ENCODE results near the gene LRP1B.
"Not testable (repeated sequence)": the region's sequence is repeated elsewhere in the genome, so short reads cannot be mapped to it uniquely, and the experiment has no call there.

LRP1B gene

DNA sequence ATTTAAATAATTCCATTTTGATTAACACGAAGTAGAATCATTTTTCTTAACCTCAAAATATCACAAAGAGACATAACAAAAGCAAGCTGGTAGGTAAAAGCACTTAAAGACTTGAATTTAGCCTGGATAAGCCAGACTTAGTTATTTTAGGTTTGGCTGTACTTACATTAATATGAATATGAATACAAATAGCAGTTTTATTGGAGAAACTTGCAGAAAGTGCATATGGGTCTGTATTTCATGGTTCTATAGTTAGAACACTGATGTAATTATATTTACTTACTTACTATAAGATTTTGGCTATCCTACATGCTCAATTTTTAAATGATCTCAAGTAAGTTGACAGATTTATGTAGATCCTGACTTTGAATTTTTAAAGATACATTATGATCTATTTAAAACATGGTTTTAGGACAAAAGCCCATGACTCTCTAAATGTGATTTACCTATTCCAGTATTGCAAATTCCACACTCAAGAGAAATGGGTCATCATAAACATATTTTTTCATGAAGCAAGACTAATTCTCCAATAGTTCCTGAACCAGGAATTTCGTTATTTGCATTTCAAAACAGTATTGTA, 1775.2 kb downstream of the LRP1B start:
- DNase-seq = no peak

DNA sequence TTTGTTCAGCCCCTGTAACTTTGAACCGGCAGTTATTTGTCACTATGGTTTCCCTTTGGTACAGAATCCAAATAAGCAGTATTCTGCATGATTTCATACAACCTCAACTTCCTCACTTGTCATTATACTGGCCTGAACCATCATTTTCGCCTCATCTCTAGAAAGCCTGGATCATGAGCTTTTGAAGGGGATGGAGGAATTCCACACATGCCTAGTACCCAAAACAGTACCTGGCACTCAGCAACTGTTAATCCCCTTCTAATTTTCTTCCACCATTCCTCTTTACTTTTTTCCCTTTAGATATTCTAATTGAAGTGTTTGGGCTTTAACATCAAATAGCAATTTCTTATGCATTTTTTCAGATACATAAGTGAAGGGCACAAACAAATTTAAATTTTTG, 1776.3 kb downstream of the LRP1B start:
- no peak for DNase-seq

DNA sequence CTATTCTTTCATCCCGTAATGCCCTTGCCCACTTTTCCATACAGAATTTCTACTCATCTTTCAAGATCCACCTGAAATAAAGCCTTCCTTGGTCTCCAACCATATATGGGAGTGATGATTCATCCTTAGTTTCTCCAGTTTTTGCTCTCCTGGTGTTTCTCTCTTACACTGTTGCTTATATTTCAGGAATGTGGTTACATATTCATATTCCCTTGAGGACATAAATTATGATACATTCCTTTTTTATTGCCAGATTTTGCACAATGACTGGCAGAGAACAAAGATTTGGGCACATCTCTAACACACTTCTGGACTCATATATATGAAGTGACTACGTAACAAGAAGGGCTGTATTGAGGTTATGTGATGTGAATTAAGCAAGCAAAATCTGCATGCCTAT, 1777.3 kb downstream of the LRP1B start:
- no peak for DNase-seq

DNA sequence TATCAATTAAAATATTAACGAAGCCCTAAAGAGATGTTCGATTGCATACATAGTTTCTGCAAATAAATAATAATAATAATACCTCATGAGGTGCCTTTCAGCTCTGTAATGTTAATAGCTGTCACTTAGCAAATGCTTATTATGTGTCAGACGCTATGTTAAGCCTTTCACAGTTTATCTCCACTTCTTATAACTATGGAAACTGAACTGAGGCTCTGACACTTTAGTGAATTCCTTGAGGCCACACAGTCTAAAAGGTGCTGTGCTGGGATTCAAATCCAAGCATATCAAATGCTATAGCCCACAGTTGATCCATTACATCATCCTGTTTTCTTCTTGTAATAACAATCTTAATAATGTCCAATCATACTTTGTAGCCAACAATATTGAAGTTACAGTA, 1779.1 kb downstream of the LRP1B start:
- DNase-seq = no peak

DNA sequence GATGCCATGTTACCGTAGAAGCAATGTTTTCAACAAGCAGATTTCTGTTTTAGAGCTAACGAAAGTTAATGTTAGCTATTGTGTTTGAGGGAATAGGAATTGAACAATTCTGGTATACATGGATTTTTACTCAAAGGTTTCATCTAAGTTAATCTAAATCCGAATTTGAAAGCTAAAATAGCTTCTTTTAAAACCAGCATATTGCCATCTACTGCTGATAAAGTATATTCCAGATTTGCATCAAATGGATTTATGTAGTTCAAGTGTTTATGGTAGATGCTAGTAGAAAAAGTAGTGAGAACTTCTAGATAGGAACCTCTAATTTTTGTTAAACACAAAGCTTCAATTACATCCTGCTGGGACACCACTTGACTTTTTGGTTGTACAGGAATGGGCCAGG, 1781.1 kb downstream of the LRP1B start:
- no peak for DNase-seq

DNA sequence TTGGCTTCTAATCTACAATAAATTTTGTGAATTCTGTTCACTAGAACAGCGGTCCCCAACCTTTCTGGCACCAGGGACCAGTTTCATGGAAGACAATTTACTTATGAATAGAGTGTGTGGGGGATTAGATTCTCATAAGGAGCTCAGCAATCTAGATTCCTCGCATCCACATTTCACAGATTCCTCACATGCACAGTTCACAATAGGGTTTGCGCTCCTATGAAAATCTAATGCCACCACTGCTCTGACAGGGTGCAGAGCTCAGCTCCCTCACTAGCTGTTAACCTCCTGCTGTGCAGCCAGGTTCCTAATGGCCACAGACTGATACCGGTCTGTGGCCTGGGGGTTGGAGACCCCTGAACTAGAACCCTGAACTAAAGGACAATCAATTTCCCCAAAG, 1782.0 kb downstream of the LRP1B start:
- DNase-seq = no peak

DNA sequence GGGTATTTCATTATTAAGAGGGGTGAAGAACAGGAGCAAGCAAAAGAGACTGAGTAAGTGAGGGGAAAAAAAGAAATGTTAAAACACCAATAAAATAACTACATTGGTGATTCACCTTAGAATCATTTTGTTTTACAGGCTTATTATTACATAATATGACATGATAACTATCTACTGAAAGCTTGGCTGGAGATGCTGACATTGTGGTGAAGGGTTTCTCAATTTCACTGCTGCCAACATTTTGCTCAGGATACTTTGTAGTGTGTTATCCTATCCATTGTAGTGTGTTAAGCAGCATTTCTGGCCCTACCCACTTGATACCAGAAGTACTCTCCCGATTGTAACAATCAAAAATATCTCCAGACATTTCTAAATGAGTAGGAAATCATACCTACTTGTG, 1786.0 kb downstream of the LRP1B start:
- no peak for DNase-seq

DNA sequence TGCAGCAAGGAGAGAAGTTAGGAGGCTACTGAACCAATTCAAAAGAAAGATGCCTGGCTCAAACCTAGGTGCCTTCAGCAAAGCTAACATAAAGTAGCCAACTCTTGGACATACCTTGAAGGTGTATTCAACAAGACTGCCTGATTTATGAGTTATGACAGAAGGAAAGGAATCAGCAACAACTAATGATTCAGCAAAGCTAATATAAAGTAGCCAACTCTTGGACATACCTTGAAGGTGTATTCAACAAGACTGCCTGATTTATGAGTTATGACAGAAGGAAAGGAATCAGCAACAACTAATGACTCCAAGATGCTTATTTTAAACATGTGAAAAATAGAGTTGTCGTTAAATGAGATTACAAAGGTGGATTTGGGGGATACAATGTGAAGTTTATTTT, 1786.5 kb downstream of the LRP1B start:
- DNase-seq = not testable (repeated sequence)

DNA sequence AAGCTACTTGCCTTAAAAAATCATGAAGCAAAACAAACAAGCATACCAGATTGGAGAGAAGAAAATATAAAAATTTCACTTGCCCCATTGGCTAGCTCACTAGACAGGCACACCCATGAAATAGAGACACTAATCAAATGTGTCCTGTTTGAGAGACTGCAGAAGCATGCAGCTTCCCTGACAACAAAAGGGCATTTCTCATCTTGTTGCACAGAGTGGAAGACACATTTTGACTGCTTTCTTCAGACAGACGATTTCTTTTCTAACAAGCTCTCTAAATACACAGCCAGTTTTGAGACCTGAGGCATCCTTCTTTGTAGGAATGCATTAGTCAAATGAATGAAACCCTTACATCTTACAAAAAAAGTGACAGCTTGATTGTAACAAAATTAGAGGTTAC, 1792.0 kb downstream of the LRP1B start:
- no peak for DNase-seq

DNA sequence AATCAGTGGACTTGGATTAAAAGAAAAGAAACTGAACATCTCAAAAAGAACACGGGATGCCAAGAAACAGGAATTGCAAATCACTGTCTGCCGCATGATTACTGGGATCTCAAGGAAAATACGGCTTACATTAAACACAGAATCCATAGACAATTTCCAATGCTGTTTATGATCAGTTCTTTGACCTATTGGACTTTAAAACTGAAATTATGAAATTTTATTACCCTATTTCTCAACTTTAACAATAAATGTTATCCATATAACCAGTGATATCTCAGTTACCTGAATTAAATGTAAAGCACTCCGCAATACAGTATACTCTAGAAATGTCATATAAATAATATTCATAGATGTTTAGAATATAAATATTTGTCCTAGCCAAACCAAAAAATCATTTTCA, 1793.8 kb downstream of the LRP1B start:
- no peak for DNase-seq

DNA sequence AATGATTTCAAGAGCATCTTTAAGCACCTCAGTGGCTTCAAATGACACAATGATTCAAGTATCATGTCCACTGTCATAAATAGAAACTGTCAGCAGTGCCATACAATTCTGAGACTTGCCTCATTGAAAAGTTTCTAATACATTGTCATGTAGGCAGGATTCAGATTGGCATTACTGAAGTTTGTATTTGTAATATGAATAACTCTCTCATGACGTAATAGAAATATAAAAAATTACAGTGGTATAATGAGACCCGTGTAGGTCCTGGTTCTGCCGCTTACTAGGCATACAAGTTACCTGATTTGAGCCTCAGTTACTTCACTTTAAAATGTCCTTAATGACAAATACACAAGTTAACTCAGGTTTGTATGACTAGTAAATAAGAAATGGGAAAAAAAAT, 1814.5 kb downstream of the LRP1B start:
- no peak for DNase-seq

DNA sequence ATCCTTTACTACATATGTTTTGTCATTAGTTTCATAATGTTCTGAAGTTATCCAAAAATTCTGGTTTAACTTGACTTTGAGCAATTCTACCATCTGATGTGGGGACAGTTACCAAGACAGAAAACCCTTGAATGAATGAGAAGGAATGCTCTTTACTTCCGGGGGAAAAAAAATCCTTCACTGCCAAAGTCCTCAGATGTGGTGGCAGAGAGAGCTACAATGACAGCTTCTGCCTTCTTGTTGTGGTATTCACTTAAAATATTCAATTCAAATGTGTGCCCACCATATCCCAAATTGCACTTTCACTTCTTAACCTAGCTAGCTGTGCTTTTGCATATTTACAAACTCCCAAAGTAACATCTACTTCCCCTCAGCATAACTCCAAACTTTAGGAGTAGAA, 1818.9 kb downstream of the LRP1B start:
- DNase-seq = no peak

DNA sequence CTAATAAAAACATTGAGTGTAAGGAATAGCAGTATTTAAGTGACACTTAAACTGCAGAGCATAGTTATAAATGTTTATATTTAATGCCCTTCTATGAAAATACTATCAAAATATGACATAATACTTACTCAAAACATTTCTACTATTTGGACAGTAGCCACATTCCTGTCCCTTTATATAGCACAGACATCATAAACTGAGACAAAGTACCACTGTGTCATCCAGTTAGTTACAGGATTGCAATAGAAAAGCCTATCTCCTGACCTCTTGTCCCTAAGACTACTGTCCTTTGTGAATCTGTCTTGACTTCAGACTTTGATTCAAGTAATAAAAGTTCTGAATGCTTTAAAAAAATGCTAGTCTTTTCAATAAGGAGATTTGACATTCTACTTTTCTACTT, 1822.1 kb downstream of the LRP1B start:
- DNase-seq = no peak

DNA sequence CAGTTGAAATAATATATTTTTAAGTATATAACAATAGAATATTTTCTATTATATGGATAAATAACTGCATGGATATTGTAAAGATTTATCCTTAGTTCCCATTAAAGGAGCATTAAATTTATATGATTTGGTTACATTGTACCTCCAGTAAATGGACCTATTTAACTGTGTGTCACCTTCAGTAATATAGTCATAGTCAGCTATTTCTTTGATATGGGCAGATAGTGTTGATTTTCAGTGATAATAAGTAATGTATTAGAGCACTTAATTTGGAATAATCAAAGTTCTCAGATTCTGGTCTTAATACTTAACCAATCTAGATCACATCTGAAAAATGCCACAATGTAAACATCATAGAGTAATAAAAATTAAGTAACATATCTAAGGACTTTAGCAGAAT, 1823.3 kb downstream of the LRP1B start:
- no peak for DNase-seq

DNA sequence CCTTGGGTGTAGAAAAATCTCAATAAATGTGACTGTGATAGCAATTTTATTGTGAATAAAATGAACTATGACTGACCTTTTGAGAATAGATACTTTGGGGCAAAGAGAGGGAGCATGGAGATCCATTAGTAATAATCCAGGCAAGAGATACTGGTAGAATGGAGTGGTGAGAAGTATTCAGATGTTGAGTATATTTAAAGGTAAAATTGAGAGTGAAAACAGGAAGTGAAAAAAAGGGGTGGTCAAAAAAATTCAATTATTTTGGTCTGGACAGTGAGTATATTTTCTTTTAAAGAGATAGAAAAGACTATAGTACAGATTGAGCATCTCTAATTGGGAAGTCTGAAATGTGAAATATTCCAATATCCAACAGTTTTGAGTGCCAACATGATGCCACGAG, 1835.0 kb downstream of the LRP1B start:
- DNase-seq = no peak

DNA sequence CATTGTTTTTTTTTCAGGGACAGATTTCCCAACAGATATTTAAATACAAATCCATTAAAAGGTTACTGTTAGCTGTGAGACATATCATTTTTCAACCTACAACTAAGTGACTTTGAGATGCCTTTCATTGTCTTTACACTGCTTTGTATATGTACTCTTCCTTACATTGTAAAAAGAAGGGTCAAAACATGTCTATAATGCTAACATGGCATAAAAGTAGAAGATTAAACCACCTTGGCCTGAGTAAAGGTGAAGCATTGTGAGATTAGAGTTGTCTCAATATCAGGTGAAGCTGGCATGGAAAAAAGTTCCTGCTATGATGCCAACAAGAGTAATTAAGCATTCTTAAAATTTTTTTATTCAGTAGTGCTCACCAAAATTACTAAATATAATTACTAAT, 1842.1 kb downstream of the LRP1B start:
- DNase-seq = no peak

DNA sequence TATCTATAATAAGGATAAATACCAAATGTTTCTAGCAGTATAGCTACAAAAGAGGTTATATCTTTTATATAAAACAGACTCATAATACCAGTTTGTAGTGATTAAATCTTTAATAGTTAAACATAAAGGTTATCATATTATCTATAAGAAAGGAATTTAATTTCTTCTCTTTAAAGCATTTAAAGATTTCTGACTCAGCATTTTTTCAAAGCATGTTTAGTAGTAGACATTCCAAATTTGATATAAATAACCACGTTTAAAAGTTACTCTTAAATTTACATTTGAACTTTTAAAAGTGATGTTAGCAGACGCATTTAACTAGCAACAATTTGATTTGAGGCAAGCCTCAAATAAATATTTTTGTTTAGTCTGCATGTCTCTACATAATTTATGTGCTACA, 1842.6 kb downstream of the LRP1B start:
- no peak for DNase-seq

DNA sequence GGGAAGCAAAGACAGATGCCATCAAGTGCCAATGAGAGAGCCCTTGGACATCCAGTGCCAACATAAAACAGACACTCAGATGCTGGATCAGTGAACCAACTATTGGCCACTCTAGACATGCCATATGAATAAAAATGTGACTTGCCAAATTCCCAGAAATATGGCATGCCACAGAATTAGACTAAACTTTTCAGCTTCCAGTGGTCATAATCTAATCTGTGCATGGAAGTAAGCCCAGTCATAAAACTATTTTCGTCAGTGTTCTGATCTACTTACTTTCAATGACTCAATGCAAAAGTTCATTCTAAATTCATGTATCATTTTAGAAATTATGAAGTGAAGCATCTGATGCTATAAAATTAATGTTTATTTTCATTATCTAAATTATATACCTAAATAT, 1844.4 kb downstream of the LRP1B start:
- no peak for DNase-seq

DNA sequence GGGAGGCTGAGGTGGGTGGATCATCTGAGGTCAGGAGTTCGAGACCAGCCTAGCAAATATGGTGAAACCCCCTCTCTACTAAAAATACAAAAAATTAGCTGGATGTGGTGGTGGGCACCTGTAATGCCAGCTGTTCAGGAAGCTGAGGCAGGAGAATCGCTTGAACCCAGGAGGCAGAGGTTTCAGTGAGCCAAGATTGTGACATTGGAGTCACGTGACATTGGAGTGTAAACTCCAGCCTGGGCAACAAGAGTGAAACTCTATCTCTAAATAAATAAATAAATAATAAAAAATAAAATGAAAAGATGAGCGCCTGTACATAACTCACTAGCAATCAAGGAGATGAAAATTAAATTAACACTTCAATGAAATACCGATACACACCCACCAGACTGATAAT, 1853.5 kb downstream of the LRP1B start:
- DNase-seq = not testable (repeated sequence)

DNA sequence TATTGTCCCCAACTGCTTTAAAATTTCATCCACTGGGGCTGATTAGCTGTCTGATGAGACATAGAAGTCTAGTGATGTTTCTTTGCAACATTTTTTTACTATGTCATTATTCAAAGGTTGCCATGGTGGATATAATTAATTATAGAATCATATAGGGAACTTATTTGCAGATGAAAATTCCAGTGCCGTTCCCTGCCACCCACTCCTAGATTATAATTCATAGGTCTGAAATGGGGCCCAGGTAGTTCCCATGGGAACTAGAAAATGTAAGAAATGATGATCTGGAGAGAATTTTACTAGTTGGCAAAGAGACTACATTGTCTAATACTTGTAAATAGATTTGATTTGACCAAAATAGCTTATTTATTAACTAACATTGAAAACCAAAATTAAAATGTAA, 1854.2 kb downstream of the LRP1B start:
- no peak for DNase-seq

DNA sequence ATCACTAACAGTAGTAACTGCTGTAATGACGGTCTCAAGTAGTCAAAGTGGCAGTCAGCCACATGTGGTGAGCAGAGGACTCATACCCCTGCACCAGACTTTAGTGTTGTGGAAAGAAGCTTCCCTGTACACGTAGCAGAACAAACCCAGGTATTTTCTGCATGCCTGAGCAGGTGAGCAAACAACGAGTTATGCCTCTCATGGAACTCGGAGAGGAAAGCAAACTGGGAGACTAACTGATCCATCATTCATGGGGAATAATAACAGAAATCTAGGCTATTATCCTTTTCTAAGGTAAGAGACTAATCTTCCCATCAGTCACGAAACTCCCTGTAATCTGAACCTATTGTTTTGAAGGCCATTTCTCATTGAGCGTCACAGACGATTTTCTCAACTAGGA, 1855.4 kb downstream of the LRP1B start:
- DNase-seq = no peak

DNA sequence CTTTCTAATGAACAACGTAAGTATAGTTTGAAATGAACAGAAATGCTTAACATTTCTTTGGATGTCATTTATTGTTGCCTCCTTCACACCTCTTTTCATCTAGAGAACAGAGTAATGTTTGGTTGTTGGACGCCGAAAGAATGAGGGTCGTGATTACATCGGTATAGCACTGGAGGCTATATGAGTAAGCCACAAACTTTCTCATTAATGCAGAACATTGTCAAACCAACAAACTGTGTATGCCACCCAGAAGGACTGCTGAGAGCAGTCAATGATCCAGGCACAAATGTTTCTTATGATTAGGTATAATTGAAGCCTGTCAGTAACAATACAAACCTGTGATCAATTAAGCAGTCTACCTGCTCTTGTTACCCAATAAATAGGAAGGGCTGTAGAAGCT, 1855.9 kb downstream of the LRP1B start:
- DNase-seq = no peak

DNA sequence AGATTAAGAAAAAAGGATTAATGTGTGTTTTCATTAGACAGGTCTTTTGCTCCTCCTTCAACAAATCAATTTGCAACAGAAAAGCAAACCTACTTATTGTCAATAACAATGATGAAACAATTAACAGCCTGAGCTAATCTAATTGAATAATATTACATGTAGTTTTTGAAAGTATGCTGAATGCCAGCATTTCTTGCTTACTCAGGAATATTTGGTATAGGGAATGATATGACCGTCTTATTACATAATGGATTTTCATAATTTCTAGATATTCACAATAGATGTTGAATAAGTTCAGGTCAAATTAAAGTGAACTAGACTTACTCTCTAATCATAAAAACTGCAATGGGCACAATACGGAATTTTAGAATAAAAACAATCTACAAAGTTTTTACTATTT, 1856.9 kb downstream of the LRP1B start:
- no peak for DNase-seq

DNA sequence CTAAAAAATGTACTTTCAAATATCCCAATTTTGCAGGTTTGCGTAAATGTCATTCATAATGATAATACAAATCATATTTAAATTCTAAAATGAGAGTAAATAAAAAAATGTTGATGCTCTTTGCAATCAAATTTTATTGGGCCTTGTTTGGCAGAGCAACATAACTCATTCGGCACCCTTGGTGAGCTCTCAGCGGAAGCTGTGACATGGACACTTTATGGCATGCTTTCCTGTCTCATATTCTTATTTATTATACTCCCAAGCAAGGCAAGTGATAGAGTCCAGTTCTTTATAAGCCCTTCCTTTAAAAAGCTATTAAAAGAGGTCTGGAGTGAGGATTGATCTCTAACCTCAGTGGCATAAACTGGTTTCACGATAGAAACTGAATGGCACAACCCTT, 1857.4 kb downstream of the LRP1B start:
- DNase-seq = no peak

DNA sequence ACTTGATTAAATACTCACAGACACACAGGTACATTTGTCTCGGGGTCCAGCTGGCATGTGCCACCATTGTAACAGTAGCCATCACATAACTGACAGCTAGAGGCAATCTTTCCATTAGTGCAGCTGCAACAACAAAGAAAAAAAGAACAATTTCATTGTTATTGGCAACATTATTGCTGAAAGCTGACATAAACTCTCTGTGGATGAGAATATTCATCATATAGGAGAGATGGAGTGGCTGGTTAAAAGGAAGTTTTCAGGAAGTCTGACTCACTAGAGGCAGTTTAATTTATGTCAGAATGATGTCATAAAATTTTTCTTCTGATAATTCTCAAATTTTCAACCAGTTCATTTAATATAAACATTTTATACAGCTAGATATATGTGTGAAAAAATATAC, 1860.6 kb downstream of the LRP1B start:
- DNase-seq = no peak

DNA sequence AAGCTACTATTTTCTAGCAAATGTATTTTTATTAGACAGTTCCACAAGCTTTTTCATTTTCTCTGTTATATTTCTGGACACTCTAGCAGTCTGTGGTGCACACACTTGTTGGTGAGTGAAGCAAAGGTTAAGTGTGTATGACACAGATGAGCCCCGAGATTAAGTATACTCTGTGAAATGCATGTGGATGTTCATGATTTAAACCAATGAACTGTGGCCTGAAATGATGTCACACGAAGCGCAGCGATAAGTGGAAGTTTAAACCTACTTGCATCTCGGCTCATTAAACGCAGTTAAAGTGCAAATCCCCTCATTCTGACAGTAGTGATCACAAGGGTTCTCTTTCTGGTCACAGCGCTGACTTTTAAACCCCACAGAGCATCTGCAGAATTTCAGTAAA, 1861.8 kb downstream of the LRP1B start:
- no peak for DNase-seq

All from MV-4-11 (cell line).